Loucy (cell line): ENCODE results near the gene JOSD2.
A peak's percentile ranks its signal among the peaks of the same experiment; 100 is the strongest.

ENCODE experiments used
- H2AFZ ChIP-seq: fragments of 200-600 bp; sonication (generic); 2 replicates; pipeline ENCODE4 v1.6.0; 2016; ENCODE audit warnings: antibody characterized with exemption, mild to moderate bottlenecking, low read length, moderate library complexity
- H3F3A ChIP-seq: fragments of 200-600 bp; 2 replicates; pipeline ENCODE4 v1.6.0; 2016; ENCODE audit warnings: antibody characterized with exemption, low read depth, mild to moderate bottlenecking
- H3K27me3 ChIP-seq: fragments of 200-600 bp; sonication (generic); 2 replicates; pipeline ENCODE4 v1.6.1; 2014; ENCODE audit warnings: low read length, mild to moderate bottlenecking; ENCODE audit not compliant: insufficient read depth, poor library complexity, severe bottlenecking
- H3K36me3 ChIP-seq: fragments of 200-600 bp; sonication (generic); 2 replicates; pipeline ENCODE4 v1.6.1; 2016; ENCODE audit warnings: low read length; ENCODE audit not compliant: insufficient read depth
- H3K4me1 ChIP-seq: fragments of 200-600 bp; sonication (generic); 2 replicates; pipeline ENCODE4 v1.5.1; 2014; ENCODE audit warnings: low read length, mild to moderate bottlenecking; ENCODE audit not compliant: insufficient read depth, poor library complexity, severe bottlenecking
- H3K4me2 ChIP-seq: fragments of 200-600 bp; sonication (generic); 2 replicates; pipeline ENCODE4 v1.6.0; 2014; ENCODE audit warnings: antibody characterized with exemption, low read length, low read depth, mild to moderate bottlenecking; ENCODE audit not compliant: poor library complexity, severe bottlenecking
- H3K4me3 ChIP-seq: fragments of 200-600 bp; sonication (generic); 2 replicates; pipeline ENCODE4 v1.5.1; 2014; ENCODE audit warnings: low read length, mild to moderate bottlenecking, mixed read lengths; ENCODE audit not compliant: poor library complexity, severe bottlenecking
- H3K79me2 ChIP-seq: fragments of 200-600 bp; sonication (generic); 2 replicates; pipeline ENCODE4 v1.6.1; 2014; ENCODE audit warnings: low read length; ENCODE audit not compliant: insufficient read depth
- H3K9ac ChIP-seq: fragments of 200-600 bp; sonication (generic); 2 replicates; pipeline ENCODE4 v1.6.0; 2014; ENCODE audit warnings: mild to moderate bottlenecking, low read depth, low read length, moderate library complexity; ENCODE audit not compliant: poor library complexity, severe bottlenecking
- H3K9me2 ChIP-seq: fragments of 200-600 bp; sonication (generic); replicated peaks from 2 replicates; pipeline ENCODE4 v1.6.1; 2016; ENCODE audit warnings: low read depth, low read length, mixed read lengths
- H3K9me3 ChIP-seq: fragments of 200-600 bp; sonication (generic); 2 replicates; pipeline ENCODE4 v1.6.1; 2014; ENCODE audit warnings: mild to moderate bottlenecking, antibody characterized with exemption, low read length, low read depth; ENCODE audit not compliant: insufficient read depth
- H4K20me1 ChIP-seq: fragments of 200-600 bp; sonication (generic); 2 replicates; pipeline ENCODE4 v1.6.0; 2014; ENCODE audit warnings: antibody characterized with exemption, low read length, mild to moderate bottlenecking; ENCODE audit not compliant: insufficient read depth, poor library complexity, severe bottlenecking
- EZH2phosphoT487 ChIP-seq: fragments of 200-600 bp; IDR thresholded peaks from 2 replicates; pipeline ENCODE4 v1.6.1; 2018; ENCODE audit warnings: antibody characterized with exemption, mild to moderate bottlenecking, moderate library complexity, borderline replicate concordance
- TF ChIP-seq, protein P1 (sequence below): fragments of 200-600 bp; sonication (generic); conservative IDR thresholded peaks from 2 replicates; pipeline ENCODE4 v1.5.1; 2014; ENCODE audit warnings: mild to moderate bottlenecking, antibody characterized with exemption, low read length

JOSD2 gene

DNA sequence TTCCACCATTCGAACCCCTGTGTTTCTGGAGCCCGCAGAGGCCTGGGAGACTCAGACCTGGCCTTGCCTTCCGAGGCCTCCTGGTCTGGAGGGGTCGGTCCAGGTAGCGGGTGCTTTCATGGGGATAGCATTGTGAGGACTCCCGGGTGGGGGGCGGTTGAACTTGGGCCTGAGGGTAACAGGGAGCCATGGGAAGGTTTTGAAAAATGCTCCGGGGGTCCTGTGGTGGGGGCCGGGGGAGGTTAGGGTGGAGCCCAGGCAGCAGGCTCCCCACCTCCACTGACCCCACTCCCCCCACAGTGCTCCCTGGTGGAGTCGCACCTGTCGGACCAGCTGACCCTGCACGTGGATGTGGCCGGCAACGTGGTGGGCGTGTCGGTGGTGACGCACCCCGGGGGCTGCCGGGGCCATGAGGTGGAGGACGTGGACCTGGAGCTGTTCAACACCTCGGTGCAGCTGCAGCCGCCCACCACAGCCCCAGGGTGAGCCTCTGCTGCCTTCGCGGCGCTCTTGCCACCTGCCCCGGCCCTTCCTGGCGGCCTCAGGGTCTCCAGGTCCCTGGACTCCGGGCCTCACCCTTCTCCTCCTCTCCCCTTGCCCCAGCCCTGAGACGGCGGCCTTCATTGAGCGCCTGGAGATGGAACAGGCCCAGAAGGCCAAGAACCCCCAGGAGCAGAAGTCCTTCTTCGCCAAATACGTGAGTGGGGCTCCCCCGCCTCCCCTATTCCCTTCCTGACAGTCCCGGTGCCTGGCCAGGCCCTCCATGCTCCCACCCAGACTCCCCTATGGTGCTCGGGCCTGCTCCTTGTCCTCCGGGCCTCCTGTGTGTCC, 30.5 kb downstream of the JOSD2 start:
- Histone ChIP-seq H3K36me3 (no peaks in the 10 kb centered on the region), H3F3A (no peaks in the 10 kb centered on the region), H3K4me3 (no peak overlapping the region), H3K9ac (no peak overlapping the region), H3K4me2 (no peak overlapping the region), H4K20me1 (no peaks in the 10 kb centered on the region), H3K9me2 (no peaks in the 10 kb centered on the region), H3K27me3 (no peaks in the 10 kb centered on the region), H2AFZ (no peak overlapping the region), H3K4me1 (no peaks in the 10 kb centered on the region), H3K79me2 (no peaks in the 10 kb centered on the region), H3K9me3 (no peaks in the 10 kb centered on the region)
- TF ChIP-seq EZH2phosphoT487, result no peak
- TF ChIP-seq, protein P1, sequence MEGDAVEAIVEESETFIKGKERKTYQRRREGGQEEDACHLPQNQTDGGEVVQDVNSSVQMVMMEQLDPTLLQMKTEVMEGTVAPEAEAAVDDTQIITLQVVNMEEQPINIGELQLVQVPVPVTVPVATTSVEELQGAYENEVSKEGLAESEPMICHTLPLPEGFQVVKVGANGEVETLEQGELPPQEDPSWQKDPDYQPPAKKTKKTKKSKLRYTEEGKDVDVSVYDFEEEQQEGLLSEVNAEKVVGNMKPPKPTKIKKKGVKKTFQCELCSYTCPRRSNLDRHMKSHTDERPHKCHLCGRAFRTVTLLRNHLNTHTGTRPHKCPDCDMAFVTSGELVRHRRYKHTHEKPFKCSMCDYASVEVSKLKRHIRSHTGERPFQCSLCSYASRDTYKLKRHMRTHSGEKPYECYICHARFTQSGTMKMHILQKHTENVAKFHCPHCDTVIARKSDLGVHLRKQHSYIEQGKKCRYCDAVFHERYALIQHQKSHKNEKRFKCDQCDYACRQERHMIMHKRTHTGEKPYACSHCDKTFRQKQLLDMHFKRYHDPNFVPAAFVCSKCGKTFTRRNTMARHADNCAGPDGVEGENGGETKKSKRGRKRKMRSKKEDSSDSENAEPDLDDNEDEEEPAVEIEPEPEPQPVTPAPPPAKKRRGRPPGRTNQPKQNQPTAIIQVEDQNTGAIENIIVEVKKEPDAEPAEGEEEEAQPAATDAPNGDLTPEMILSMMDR, result no peak

DNA sequence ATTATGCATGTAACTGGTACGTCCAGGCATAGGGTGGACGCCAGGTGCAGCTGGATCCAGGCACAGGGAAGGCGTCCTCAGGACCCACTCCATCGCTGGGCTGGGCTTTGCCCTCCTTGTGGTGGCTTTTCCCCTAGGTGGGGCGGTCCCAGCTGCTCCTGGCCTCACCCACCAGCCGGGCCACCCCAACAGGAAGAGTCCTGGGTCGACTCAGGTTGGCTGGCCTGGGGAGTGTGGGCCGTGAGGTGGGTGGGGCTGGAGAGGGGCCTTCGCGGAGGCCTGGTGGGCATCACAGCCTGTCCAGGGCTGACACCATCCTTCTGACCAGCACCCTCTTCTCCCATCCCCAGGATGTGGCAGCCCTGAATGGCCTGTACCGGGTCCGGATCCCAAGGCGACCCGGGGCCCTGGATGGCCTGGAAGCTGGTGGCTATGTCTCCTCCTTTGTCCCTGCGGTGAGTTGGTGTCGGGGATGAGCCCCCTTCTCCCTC, 31.2 kb downstream of the JOSD2 start:
- TF ChIP-seq EZH2phosphoT487, result no peak
- Histone ChIP-seq H3K4me3 (no peak overlapping the region), H3K4me1 (no peaks in the 10 kb centered on the region), H3K36me3 (no peaks in the 10 kb centered on the region), H3F3A (no peaks in the 10 kb centered on the region), H3K27me3 (no peaks in the 10 kb centered on the region), H3K9me3 (no peaks in the 10 kb centered on the region), H3K79me2 (no peaks in the 10 kb centered on the region), H3K9ac (no peak overlapping the region), H3K9me2 (no peaks in the 10 kb centered on the region), H2AFZ (no peak overlapping the region), H3K4me2 (no peak overlapping the region), H4K20me1 (no peaks in the 10 kb centered on the region)

DNA sequence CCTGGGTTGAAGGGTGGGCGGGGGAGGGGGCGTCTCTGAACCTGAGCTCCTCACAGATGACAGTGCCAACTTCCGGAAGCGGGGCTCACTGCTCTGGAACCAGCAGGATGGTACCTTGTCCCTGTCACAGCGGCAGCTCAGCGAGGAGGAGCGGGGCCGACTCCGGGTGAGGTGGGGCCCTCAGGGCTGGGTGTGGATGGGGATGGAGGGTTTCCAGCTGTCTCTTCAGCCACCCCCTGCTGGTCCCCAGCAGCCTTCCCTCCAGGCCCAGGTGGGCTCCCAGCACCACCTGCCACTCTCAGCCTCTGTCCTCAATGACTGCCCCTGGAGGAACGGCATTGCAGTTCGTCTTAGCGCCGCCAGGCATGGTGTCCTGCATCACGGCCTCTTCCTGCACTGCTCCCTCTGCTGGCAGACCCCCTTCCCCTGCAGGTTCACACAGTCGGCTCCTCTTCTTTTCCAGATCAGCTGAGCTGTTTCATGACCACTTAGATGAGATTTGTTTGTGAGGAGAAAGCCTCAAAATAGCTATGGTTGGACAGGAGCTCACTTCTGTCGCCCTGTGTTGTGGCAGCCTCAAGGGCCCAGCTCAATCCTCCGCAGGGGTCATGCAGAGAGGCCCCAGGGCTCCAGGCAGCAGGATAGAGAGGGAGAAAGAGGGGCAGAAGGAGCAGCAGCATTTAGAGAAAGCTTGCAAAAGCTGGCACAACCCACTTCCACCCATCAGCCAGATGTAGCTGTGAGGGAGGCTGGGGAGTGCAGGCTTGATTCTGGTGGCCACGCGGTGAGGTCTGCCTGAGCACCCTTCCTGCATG, 31.9 kb downstream of the JOSD2 start:
- Histone ChIP-seq H4K20me1 (no peaks in the 10 kb centered on the region), H3K79me2 (no peaks in the 10 kb centered on the region), H3F3A (no peaks in the 10 kb centered on the region), H3K36me3 (no peaks in the 10 kb centered on the region), H3K27me3 (no peaks in the 10 kb centered on the region), H3K4me3 (no peak overlapping the region), H2AFZ (no peak overlapping the region), H3K9me3 (no peaks in the 10 kb centered on the region), H3K9ac (no peak overlapping the region), H3K4me1 (no peaks in the 10 kb centered on the region), H3K4me2 (no peak overlapping the region), H3K9me2 (no peaks in the 10 kb centered on the region)
- TF ChIP-seq EZH2phosphoT487, result no peak
- TF ChIP-seq, protein P1, result peak; percentile 70
